Measurements from ENCODE around the gene SNCB.

- TF ChIP-seq POLR2A (IDR thresholded peaks at IDR 0.05; ENCODE audit: low read depth, low read length) (no peak), POLR2AphosphoS5 (IDR thresholded peaks at IDR 0.05; ENCODE audit: low read depth, low read length) (no peak), TAF1 (IDR thresholded peaks at IDR 0.05; ENCODE audit: borderline replicate concordance, low read depth, low read length) (no peak)
These were observed 34.6 kb upstream of the SNCB start for GRCh38 chr5:176664886-176665285.
